NT2/D1 (cell line): Measurements from ENCODE around the gene SPIRE1.

Experiments
- DNase-seq: peaks from one replicate; pipeline ENCODE4 v3.0.0-alpha.2; 2011; ENCODE audit warnings: low read depth, low spot score
- H3K27me3 ChIP-seq: 2 replicates; pipeline ENCODE4 v1.6.0; 2011; ENCODE audit warnings: mild to moderate bottlenecking; ENCODE audit not compliant: insufficient read length, insufficient read depth
- H3K36me3 ChIP-seq: 2 replicates; pipeline ENCODE4 v1.6.1; 2011; ENCODE audit warnings: mild to moderate bottlenecking, low read length, mixed read lengths; ENCODE audit not compliant: insufficient read depth, insufficient read length
- H3K4me1 ChIP-seq: 2 replicates; pipeline ENCODE4 v1.5.1; 2011; ENCODE audit not compliant: insufficient read depth, insufficient read length
- H3K4me3 ChIP-seq: 2 replicates; pipeline ENCODE4 v1.5.1; 2011; ENCODE audit warnings: low read depth; ENCODE audit not compliant: insufficient read length
- H3K9ac ChIP-seq: 2 replicates; pipeline ENCODE4 v1.6.0; 2011; ENCODE audit warnings: low read depth; ENCODE audit not compliant: insufficient read length
- H3K9me3 ChIP-seq: 2 replicates; pipeline ENCODE4 v1.5.1; 2011; ENCODE audit warnings: mild to moderate bottlenecking, low read length; ENCODE audit not compliant: insufficient read depth
- SUZ12 ChIP-seq: IDR thresholded peaks from 2 replicates; pipeline ENCODE4 v1.6.1; 2011; ENCODE audit not compliant: insufficient read length, insufficient read depth; ENCODE audit errors: extremely low read depth
- YY1 ChIP-seq: IDR thresholded peaks from 2 replicates; pipeline ENCODE4 v1.6.1; 2011; ENCODE audit not compliant: insufficient read length, insufficient read depth
- ZNF274 ChIP-seq: IDR thresholded peaks from 2 replicates; pipeline ENCODE4 v1.6.1; 2011; ENCODE audit warnings: mild to moderate bottlenecking, low read depth, low read length

SPIRE1 gene

GRCh38 chr18:12656938-12657683, 796 bp downstream of the SPIRE1 start:
- H3K4me3 ChIP-seq, result peak overlapping the region; percentile 65
- peaks cover 8% of the 10 kb centered on the region for H3K36me3 ChIP-seq
- no peaks in the 10 kb centered on the region for H3K9me3 ChIP-seq
- peaks cover 12% of the 10 kb centered on the region for H3K27me3 ChIP-seq
- peaks cover 2% of the 10 kb centered on the region for H3K4me1 ChIP-seq
- peak overlapping the region; percentile 75 for H3K9ac ChIP-seq
- TF ChIP-seq YY1 (no peak), SUZ12 (no peak), ZNF274 (no peak)
- DNase-seq, result no peak

DNA sequence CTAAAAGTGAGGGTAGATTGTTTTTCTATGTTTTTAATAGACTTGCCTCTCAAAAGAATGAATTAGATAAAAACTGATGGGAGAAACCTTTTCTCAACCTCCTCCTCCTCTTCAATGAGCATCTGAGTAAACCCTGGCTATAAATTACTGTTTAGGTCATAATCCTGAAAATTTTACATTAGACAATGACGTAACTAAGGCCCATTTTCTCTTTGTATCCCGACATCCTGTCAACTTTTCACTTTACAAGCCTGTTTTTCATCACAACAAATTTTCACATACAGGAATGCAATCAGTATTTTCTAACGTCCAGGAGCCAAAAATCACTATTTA, 1.3 kb downstream of the SPIRE1 start:
- H3K4me3 ChIP-seq, result peak overlapping the region; percentile 65

DNA sequence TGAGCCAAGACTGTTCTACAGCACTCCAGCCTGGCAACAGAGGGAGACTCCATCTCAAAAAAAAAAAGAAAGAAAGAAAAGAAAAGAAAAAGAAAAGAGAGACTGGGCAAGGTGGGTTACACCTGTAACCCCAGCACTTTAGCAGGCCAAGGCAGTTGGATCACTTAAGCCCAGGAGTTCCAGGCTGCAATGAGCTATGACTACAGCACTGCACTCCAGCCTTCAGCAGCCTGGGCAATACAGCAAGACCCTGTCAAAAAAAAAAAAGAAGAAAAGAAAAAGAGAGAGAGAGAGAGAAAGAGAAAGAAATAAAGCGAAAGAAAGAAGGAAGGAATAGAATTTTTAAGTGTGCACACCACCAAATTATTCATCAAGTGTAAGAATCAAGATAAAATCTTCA, 2.9 kb downstream of the SPIRE1 start:
- Histone ChIP-seq H3K36me3 (no peaks in the 10 kb centered on the region), H3K27me3 (peaks cover 12% of the 10 kb centered on the region), H3K9me3 (no peaks in the 10 kb centered on the region), H3K4me1 (peaks cover 2% of the 10 kb centered on the region), H3K9ac (no peak overlapping the region), H3K4me3 (no peak overlapping the region)
- no peak for TF ChIP-seq ZNF274
- no peak for TF ChIP-seq SUZ12
- no peak for TF ChIP-seq YY1
- DNase-seq, result no peak

More for the DNA sequence above, 1.3 kb downstream of the SPIRE1 start:
- Histone ChIP-seq H3K36me3 (peaks cover 5% of the 10 kb centered on the region), H3K9ac (peak overlapping the region; percentile 75), H3K9me3 (no peaks in the 10 kb centered on the region), H3K27me3 (peaks cover 12% of the 10 kb centered on the region), H3K4me1 (peaks cover 2% of the 10 kb centered on the region)
- TF ChIP-seq ZNF274, result no peak
- no peak for TF ChIP-seq YY1
- TF ChIP-seq SUZ12, result no peak
- no peak for DNase-seq

DNA sequence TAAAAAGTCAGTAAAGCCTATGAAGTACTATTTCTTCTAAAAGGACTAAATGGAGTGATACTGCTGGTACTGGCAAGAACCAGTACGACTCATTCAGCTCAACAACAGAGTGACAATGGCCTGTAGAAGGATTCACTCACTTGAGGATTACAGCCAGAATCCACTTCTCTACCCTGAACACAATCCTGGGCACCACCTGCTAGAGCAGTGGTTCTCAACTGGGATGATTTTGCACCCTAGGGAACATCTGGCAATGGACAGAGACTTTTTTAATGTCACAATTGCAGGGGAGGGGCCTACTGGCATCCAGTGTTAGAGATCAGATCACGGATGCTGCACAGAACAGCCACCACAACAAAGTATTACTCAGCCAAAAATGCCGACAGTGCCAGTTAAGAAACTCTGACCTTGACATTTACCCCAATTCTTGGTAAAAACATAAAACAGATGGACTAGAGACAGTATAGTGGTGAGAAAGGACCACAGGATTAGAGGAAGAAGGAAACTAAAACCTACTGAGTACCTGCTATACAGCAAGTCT, 5.0 kb downstream of the SPIRE1 start:
- Histone ChIP-seq H3K9me3 (no peaks in the 10 kb centered on the region), H3K36me3 (no peaks in the 10 kb centered on the region), H3K9ac (no peak overlapping the region), H3K4me3 (no peak overlapping the region), H3K4me1 (peaks cover 2% of the 10 kb centered on the region), H3K27me3 (peaks cover 12% of the 10 kb centered on the region)
- TF ChIP-seq ZNF274, result no peak
- TF ChIP-seq SUZ12, result no peak
- TF ChIP-seq YY1, result no peak
- DNase-seq, result no peak

- Histone ChIP-seq H3K9me3 (no peaks in the 10 kb centered on the region), H3K36me3 (peaks cover 3% of the 10 kb centered on the region), H3K27me3 (peaks cover 7% of the 10 kb centered on the region), H3K9ac (no peak overlapping the region), H3K4me3 (no peak overlapping the region), H3K4me1 (peaks cover 2% of the 10 kb centered on the region)
- TF ChIP-seq YY1 (no peak), SUZ12 (no peak), ZNF274 (no peak)
- DNase-seq, result no peak
Measured at GRCh38 chr18:12651651-12652050, 6.3 kb downstream of the SPIRE1 start.

GRCh38 chr18:12647773-12648172, 10.1 kb downstream of the SPIRE1 start:
- Histone ChIP-seq H3K36me3 (peaks cover 3% of the 10 kb centered on the region), H3K4me3 (no peak overlapping the region), H3K27me3 (no peaks in the 10 kb centered on the region), H3K9me3 (no peaks in the 10 kb centered on the region), H3K9ac (no peak overlapping the region), H3K4me1 (peaks cover under 1% of the 10 kb centered on the region)
- DNase-seq, result no peak
- no peak for TF ChIP-seq ZNF274
- TF ChIP-seq YY1, result no peak
- no peak for TF ChIP-seq SUZ12

DNA sequence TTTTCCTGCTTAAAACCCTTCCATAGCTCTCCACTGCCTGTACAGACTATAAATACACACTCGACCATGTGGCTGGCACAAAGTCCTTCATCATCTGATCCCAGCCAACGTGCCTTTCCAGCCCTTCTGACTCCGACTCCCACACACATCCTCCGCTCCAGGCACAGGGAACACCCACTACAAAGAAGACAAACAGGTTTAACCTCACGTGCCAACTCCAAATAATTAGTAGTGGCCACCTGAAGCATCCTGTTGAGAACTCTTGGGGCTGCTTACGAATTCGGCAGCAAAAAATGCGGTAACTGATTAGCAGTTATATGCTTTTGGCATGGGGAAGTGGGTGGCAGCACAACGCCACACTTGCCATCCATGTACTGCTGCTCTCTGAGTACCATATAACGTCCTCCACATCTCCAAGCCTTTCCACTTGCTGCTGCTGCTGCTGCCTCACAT, 12.1 kb downstream of the SPIRE1 start:
- H3K4me3 ChIP-seq, result no peak overlapping the region
- DNase-seq, result no peak

More for the DNA sequence above, 12.1 kb downstream of the SPIRE1 start:
- peaks cover 3% of the 10 kb centered on the region for H3K36me3 ChIP-seq
- TF ChIP-seq YY1 (no peak), SUZ12 (no peak), ZNF274 (no peak)
- no peaks in the 10 kb centered on the region for H3K27me3 ChIP-seq
- no peak overlapping the region for H3K9ac ChIP-seq
- no peaks in the 10 kb centered on the region for H3K4me1 ChIP-seq
- no peaks in the 10 kb centered on the region for H3K9me3 ChIP-seq
